Measurements from ENCODE around the gene MEOX2. TPM values are rescaled to one million over a fixed set of nuclear protein-coding genes. Genes with fewer than 3 reads are reported as not detected.

Gene MEOX2
- polyA plus RNA-seq, 1 donor from 2014 or later: not detected

DNA sequence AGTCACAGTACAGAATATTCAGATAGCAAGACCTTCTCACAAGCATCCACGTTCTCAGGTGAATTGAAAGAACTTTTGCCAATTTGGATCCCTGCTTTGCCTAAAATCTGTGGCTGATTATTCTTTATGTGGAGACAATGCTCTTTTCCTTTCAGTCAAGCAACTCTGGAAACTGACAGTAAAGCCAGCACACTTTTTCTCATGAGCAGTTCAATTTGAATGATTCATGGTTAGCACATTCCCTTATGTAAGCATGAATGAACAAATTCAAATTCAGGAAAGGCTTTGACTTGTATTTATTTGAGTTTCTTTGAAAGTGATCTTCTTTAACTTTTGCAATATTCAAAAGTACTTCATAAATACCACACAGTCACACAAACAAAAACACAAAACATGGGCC is 57.6 kb downstream of the MEOX2 start:
- no peak overlapping the region for H3K9ac ChIP-seq (ENCODE audit: low read length)
- H3K36me3 ChIP-seq (ENCODE audit: insufficient read depth, low read length): no peaks in the 10 kb centered on the region
- H4K20me1 ChIP-seq (ENCODE audit: insufficient read depth): no peaks in the 10 kb centered on the region
- TF ChIP-seq EZH2 (IDR thresholded peaks at IDR 0.05; ENCODE audit: borderline replicate concordance, insufficient read depth, low read length, poor library complexity, severe bottlenecking): no peak
- TF ChIP-seq, protein P1, sequence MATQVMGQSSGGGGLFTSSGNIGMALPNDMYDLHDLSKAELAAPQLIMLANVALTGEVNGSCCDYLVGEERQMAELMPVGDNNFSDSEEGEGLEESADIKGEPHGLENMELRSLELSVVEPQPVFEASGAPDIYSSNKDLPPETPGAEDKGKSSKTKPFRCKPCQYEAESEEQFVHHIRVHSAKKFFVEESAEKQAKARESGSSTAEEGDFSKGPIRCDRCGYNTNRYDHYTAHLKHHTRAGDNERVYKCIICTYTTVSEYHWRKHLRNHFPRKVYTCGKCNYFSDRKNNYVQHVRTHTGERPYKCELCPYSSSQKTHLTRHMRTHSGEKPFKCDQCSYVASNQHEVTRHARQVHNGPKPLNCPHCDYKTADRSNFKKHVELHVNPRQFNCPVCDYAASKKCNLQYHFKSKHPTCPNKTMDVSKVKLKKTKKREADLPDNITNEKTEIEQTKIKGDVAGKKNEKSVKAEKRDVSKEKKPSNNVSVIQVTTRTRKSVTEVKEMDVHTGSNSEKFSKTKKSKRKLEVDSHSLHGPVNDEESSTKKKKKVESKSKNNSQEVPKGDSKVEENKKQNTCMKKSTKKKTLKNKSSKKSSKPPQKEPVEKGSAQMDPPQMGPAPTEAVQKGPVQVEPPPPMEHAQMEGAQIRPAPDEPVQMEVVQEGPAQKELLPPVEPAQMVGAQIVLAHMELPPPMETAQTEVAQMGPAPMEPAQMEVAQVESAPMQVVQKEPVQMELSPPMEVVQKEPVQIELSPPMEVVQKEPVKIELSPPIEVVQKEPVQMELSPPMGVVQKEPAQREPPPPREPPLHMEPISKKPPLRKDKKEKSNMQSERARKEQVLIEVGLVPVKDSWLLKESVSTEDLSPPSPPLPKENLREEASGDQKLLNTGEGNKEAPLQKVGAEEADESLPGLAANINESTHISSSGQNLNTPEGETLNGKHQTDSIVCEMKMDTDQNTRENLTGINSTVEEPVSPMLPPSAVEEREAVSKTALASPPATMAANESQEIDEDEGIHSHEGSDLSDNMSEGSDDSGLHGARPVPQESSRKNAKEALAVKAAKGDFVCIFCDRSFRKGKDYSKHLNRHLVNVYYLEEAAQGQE (IDR thresholded peaks at IDR 0.05; ENCODE audit: borderline replicate concordance): no peak
- no peak for TF ChIP-seq POLR2AphosphoS5 (IDR thresholded peaks at IDR 0.05)
- no peak for TF ChIP-seq MXI1 (conservative IDR thresholded peaks at IDR 0.05; ENCODE audit: poor library complexity, severe bottlenecking)
- no peak for TF ChIP-seq EP300 (conservative IDR thresholded peaks at IDR 0.05; ENCODE audit: poor library complexity, severe bottlenecking)
- no peak for TF ChIP-seq SMC3 (conservative IDR thresholded peaks at IDR 0.05; ENCODE audit: poor library complexity)
- TF ChIP-seq TAF1 (IDR thresholded peaks at IDR 0.05; ENCODE audit: low read depth): no peak
- TF ChIP-seq, protein P2, sequence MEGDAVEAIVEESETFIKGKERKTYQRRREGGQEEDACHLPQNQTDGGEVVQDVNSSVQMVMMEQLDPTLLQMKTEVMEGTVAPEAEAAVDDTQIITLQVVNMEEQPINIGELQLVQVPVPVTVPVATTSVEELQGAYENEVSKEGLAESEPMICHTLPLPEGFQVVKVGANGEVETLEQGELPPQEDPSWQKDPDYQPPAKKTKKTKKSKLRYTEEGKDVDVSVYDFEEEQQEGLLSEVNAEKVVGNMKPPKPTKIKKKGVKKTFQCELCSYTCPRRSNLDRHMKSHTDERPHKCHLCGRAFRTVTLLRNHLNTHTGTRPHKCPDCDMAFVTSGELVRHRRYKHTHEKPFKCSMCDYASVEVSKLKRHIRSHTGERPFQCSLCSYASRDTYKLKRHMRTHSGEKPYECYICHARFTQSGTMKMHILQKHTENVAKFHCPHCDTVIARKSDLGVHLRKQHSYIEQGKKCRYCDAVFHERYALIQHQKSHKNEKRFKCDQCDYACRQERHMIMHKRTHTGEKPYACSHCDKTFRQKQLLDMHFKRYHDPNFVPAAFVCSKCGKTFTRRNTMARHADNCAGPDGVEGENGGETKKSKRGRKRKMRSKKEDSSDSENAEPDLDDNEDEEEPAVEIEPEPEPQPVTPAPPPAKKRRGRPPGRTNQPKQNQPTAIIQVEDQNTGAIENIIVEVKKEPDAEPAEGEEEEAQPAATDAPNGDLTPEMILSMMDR (IDR thresholded peaks at IDR 0.05; ENCODE audit: poor library complexity, severe bottlenecking): no peak
- no peak for TF ChIP-seq RAD21 (conservative IDR thresholded peaks at IDR 0.05)
- no peaks in the 10 kb centered on the region for H3K9me2 ChIP-seq (ENCODE audit: insufficient read depth, low read length)
- H3K4me2 ChIP-seq (ENCODE audit: low read length): no peak overlapping the region
- H3K4me3 ChIP-seq (ENCODE audit: low read length): no peak overlapping the region
- H3K27me3 ChIP-seq (ENCODE audit: insufficient read depth, low read depth, low read length): no peaks in the 10 kb centered on the region
- H3K9me3 ChIP-seq (ENCODE audit: low read length): no peaks in the 10 kb centered on the region
- H3K79me2 ChIP-seq (replicated peaks; ENCODE audit: insufficient read depth, low read length): no peaks in the 10 kb centered on the region
- no peak overlapping the region for H2AFZ ChIP-seq (ENCODE audit: low read depth, low read length)
- H3F3A ChIP-seq (ENCODE audit: insufficient read depth, low read length, poor library complexity, severe bottlenecking): no peaks in the 10 kb centered on the region
- H3K27ac ChIP-seq (ENCODE audit: low read length): no peak overlapping the region

DNA sequence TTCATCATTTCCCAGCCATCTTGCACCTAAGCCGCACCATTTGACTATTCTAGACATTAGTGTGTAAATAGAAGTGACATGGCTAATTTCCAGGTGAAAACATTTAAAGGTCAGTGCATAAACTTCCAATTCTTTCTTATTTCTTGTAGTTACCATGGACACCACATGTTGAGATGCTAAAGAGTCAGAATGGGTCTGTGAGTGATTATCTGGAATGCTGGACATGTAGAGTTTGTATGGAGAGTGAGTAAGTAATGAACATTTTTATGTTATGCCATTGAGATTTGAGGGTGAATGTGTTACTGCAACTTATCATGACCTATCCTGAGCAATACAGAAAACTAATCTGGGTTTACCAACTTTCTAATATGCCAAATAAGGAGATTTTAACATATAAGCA is 60.4 kb downstream of the MEOX2 start:
- Histone ChIP-seq H3K9ac (ENCODE audit: low read length) (no peak overlapping the region), H4K20me1 (ENCODE audit: insufficient read depth) (no peaks in the 10 kb centered on the region), H3K4me3 (ENCODE audit: low read length) (no peak overlapping the region), H3K36me3 (ENCODE audit: insufficient read depth, low read length) (no peaks in the 10 kb centered on the region), H3K79me2 (replicated peaks; ENCODE audit: insufficient read depth, low read length) (no peaks in the 10 kb centered on the region), H3K4me2 (ENCODE audit: low read length) (no peak overlapping the region), H3K27me3 (ENCODE audit: insufficient read depth, low read depth, low read length) (no peaks in the 10 kb centered on the region), H3K27ac (ENCODE audit: low read length) (no peak overlapping the region), H2AFZ (ENCODE audit: low read depth, low read length) (no peak overlapping the region), H3K9me3 (ENCODE audit: low read length) (no peaks in the 10 kb centered on the region), H3F3A (ENCODE audit: insufficient read depth, low read length, poor library complexity, severe bottlenecking) (no peaks in the 10 kb centered on the region), H3K9me2 (ENCODE audit: insufficient read depth, low read length) (no peaks in the 10 kb centered on the region)
- TF ChIP-seq RAD21 (conservative IDR thresholded peaks at IDR 0.05) (no peak), EZH2 (IDR thresholded peaks at IDR 0.05; ENCODE audit: borderline replicate concordance, insufficient read depth, low read length, poor library complexity, severe bottlenecking) (no peak), TAF1 (IDR thresholded peaks at IDR 0.05; ENCODE audit: low read depth) (no peak), POLR2AphosphoS5 (IDR thresholded peaks at IDR 0.05) (no peak), SMC3 (conservative IDR thresholded peaks at IDR 0.05; ENCODE audit: poor library complexity) (no peak), MXI1 (conservative IDR thresholded peaks at IDR 0.05; ENCODE audit: poor library complexity, severe bottlenecking) (no peak), EP300 (conservative IDR thresholded peaks at IDR 0.05; ENCODE audit: poor library complexity, severe bottlenecking) (no peak)
- TF ChIP-seq, protein P1 (IDR thresholded peaks at IDR 0.05; ENCODE audit: borderline replicate concordance): no peak
- TF ChIP-seq, protein P2 (IDR thresholded peaks at IDR 0.05; ENCODE audit: poor library complexity, severe bottlenecking): no peak

Measured in neural cell (in vitro differentiated cells).